HepG2 (cell line): ENCODE results near the gene CAND1. TPM values are rescaled to one million over a fixed set of nuclear protein-coding genes. Genes with fewer than 3 reads are reported as not detected.
A peak's percentile ranks its signal among the peaks of the same experiment; 100 is the strongest.

Source experiments
- GPN1 ChIP-seq: sonication (generic); formaldehyde crosslinking; IDR thresholded peaks from 2 replicates; pipeline ENCODE4 v1.5.1; 2020; ENCODE audit warnings: missing genetic modification reagents, borderline replicate concordance
- HNF4G ChIP-seq, 2 experiments: sonication (generic) in 1 of 2; formaldehyde crosslinking in 1 of 2; IDR thresholded peaks; 2 replicates each; pipeline versions ENCODE4 v1.4.0 to v1.6.1; 2011 to 2020; ENCODE audit warnings: borderline replicate concordance in 2 of 2, low read depth in 2 of 2, mild to moderate bottlenecking in 2 of 2, low read length in 1 of 2, missing genetic modification reagents in 1 of 2, moderate library complexity in 1 of 2
- NR2F2 ChIP-seq: IDR thresholded peaks from 2 replicates; pipeline ENCODE4 v1.6.1; 2012; ENCODE audit warnings: low read depth, inconsistent platforms, borderline replicate concordance
- PHF5A ChIP-seq: IDR thresholded peaks from one replicate; pipeline ENCODE4 v1.6.1; 2018; ENCODE audit warnings: low read depth, missing genetic modification reagents; ENCODE audit not compliant: unreplicated experiment
- SUZ12 ChIP-seq: fragments of 150-350 bp; IDR thresholded peaks from 2 replicates; pipeline ENCODE4 v1.6.1; 2014; ENCODE audit warnings: low read depth, low read length
- ZNF430 ChIP-seq: sonication (generic); formaldehyde crosslinking; IDR thresholded peaks from 2 replicates; pipeline ENCODE4 v1.9.0; 2021; ENCODE audit warnings: mild to moderate bottlenecking, missing genetic modification reagents
- ZNF546 ChIP-seq: sonication (generic); formaldehyde crosslinking; conservative IDR thresholded peaks from 2 replicates; pipeline ENCODE4 v1.8.1; 2023; ENCODE audit warnings: mild to moderate bottlenecking, missing genetic modification reagents
- ZNF891 ChIP-seq: sonication (generic); formaldehyde crosslinking; IDR thresholded peaks from 2 replicates; pipeline ENCODE4 v1.5.0; 2020; ENCODE audit warnings: mild to moderate bottlenecking, missing genetic modification reagents
- ZSCAN20 ChIP-seq: sonication (generic); formaldehyde crosslinking; IDR thresholded peaks from 2 replicates; pipeline ENCODE4 v1.4.0; 2020; ENCODE audit warnings: missing genetic modification reagents, mild to moderate bottlenecking, borderline replicate concordance
- polyA plus RNA-seq, 8 experiments: library from polyadenylated mRNA; depleted of rRNA in 3 of 8; stranded (reverse) in 7 of 8; unstranded in 1 of 8; fragments of >200 nt; fragmentation: Illumina TruSeq in 4 of 8; extraction: Trizol in 4 of 8; gene quantifications; 2 replicates each; pipeline versions ENCODE4 v1.2.1 to v1.2.3, GENCODE V29; 2011 to 2016; ENCODE audit warnings: low read depth in 4 of 8, missing spikeins in 1 of 8, mixed read lengths in 1 of 8; ENCODE audit not compliant: insufficient read depth in 1 of 8
- total RNA-seq, 5 experiments: library from RNA; depleted of rRNA; stranded (reverse); fragments of >200 nt; fragmentation: Illumina TruSeq; extraction: Trizol; gene quantifications; 2 replicates each; pipeline ENCODE4 v1.2.3, GENCODE V29; 2016; ENCODE audit warnings: low read depth in 1 of 5
- TF ChIP-seq, protein P1 (sequence below): sonication (generic); formaldehyde crosslinking; IDR thresholded peaks from 2 replicates; pipeline ENCODE4 v1.4.0; 2020; ENCODE audit warnings: missing genetic modification reagents
- TF ChIP-seq, protein P2 (sequence below): sonication (generic); formaldehyde crosslinking; IDR thresholded peaks from 2 replicates; pipeline ENCODE4 v1.5.1; 2020; ENCODE audit warnings: missing genetic modification reagents, mild to moderate bottlenecking, borderline replicate concordance
- TF ChIP-seq, protein P3 (sequence below): IDR thresholded peaks from 2 replicates; pipeline ENCODE4 v1.6.1; 2016
- TF ChIP-seq, protein P4 (sequence below): sonication (generic); formaldehyde crosslinking; IDR thresholded peaks from 2 replicates; pipeline ENCODE4 v1.5.0; 2020; ENCODE audit warnings: mild to moderate bottlenecking, missing genetic modification reagents, moderate library complexity
- TF ChIP-seq, protein P5 (sequence below): sonication (generic); formaldehyde crosslinking; conservative IDR thresholded peaks from 2 replicates; pipeline ENCODE4 v1.4.0; 2020; ENCODE audit warnings: missing genetic modification reagents
- TF ChIP-seq, protein P6 (sequence below): fragments of 450-650 bp; IDR thresholded peaks from 2 replicates; pipeline ENCODE4 v1.6.1; 2016
- TF ChIP-seq, protein P7 (sequence below): sonication (generic); formaldehyde crosslinking; IDR thresholded peaks from 2 replicates; pipeline ENCODE4 v1.8.1; 2023; ENCODE audit warnings: mild to moderate bottlenecking, moderate library complexity, missing genetic modification reagents

CAND1 gene
- total and polyA plus RNA-seq, 2 of the 13 experiments (the other 11 are each of a cell fraction or from before 2014, with no cell fraction given) = 56.2 to 138 TPM

DNA sequence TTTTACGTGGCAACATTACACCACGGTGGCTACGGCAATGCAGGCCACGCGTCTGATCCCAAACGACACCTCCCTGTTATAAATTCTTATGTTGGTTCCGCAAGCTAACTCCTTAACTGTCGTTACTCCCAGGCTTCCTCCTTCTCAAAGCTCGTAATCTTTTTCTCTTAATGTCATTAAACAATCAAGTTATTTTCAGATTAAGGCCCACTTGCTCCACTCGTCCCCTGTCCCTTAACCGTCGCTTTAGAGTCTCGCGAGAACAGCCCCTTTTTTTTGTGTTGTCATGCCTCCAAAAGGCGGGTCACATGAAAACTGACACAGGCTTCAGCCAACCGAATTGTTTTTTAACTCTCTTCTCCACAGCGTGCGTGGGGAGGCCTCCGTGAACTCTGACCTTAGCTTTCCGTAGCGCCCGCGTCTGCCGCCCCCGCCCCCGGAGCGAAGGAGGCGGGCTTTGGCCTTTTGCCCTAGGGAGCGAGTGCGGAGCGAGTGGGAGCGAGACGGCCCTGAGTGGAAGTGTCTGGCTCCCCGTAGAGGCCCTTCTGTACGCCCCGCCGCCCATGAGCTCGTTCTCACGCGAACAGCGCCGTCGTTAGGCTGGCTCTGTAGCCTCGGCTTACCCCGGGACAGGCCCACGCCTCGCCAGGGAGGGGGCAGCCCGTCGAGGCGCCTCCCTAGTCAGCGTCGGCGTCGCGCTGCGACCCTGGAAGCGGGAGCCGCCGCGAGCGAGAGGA lies at the start of gene CAND1 (continued):
- TF ChIP-seq, protein P1, sequence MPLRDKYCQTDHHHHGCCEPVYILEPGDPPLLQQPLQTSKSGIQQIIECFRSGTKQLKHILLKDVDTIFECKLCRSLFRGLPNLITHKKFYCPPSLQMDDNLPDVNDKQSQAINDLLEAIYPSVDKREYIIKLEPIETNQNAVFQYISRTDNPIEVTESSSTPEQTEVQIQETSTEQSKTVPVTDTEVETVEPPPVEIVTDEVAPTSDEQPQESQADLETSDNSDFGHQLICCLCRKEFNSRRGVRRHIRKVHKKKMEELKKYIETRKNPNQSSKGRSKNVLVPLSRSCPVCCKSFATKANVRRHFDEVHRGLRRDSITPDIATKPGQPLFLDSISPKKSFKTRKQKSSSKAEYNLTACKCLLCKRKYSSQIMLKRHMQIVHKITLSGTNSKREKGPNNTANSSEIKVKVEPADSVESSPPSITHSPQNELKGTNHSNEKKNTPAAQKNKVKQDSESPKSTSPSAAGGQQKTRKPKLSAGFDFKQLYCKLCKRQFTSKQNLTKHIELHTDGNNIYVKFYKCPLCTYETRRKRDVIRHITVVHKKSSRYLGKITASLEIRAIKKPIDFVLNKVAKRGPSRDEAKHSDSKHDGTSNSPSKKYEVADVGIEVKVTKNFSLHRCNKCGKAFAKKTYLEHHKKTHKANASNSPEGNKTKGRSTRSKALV (CRISPR knock-in tag) = peak; percentile 7; the same call in 1 of the 2 replicates
- TF ChIP-seq, protein P2, sequence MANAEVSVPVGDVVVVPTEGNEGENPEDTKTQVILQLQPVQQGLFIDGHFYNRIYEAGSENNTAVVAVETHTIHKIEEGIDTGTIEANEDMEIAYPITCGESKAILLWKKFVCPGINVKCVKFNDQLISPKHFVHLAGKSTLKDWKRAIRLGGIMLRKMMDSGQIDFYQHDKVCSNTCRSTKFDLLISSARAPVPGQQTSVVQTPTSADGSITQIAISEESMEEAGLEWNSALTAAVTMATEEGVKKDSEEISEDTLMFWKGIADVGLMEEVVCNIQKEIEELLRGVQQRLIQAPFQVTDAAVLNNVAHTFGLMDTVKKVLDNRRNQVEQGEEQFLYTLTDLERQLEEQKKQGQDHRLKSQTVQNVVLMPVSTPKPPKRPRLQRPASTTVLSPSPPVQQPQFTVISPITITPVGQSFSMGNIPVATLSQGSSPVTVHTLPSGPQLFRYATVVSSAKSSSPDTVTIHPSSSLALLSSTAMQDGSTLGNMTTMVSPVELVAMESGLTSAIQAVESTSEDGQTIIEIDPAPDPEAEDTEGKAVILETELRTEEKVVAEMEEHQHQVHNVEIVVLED (CRISPR knock-in tag) = peak; percentile 96
- TF ChIP-seq, protein P3, sequence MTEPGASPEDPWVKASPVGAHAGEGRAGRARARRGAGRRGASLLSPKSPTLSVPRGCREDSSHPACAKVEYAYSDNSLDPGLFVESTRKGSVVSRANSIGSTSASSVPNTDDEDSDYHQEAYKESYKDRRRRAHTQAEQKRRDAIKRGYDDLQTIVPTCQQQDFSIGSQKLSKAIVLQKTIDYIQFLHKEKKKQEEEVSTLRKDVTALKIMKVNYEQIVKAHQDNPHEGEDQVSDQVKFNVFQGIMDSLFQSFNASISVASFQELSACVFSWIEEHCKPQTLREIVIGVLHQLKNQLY (CRISPR knock-in tag) = peak; percentile 30; the same call in 1 of the 2 replicates
- TF ChIP-seq ZSCAN20 (CRISPR knock-in tag) = no peak
- peak; percentile 23; the same call in 1 of the 2 replicates for TF ChIP-seq ZNF430 (CRISPR knock-in tag)
- TF ChIP-seq, protein P4, sequence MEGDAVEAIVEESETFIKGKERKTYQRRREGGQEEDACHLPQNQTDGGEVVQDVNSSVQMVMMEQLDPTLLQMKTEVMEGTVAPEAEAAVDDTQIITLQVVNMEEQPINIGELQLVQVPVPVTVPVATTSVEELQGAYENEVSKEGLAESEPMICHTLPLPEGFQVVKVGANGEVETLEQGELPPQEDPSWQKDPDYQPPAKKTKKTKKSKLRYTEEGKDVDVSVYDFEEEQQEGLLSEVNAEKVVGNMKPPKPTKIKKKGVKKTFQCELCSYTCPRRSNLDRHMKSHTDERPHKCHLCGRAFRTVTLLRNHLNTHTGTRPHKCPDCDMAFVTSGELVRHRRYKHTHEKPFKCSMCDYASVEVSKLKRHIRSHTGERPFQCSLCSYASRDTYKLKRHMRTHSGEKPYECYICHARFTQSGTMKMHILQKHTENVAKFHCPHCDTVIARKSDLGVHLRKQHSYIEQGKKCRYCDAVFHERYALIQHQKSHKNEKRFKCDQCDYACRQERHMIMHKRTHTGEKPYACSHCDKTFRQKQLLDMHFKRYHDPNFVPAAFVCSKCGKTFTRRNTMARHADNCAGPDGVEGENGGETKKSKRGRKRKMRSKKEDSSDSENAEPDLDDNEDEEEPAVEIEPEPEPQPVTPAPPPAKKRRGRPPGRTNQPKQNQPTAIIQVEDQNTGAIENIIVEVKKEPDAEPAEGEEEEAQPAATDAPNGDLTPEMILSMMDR (CRISPR knock-in tag) = peak; percentile 31; the same call in 1 of the 2 replicates
- TF ChIP-seq SUZ12 = no peak
- TF ChIP-seq, protein P5, sequence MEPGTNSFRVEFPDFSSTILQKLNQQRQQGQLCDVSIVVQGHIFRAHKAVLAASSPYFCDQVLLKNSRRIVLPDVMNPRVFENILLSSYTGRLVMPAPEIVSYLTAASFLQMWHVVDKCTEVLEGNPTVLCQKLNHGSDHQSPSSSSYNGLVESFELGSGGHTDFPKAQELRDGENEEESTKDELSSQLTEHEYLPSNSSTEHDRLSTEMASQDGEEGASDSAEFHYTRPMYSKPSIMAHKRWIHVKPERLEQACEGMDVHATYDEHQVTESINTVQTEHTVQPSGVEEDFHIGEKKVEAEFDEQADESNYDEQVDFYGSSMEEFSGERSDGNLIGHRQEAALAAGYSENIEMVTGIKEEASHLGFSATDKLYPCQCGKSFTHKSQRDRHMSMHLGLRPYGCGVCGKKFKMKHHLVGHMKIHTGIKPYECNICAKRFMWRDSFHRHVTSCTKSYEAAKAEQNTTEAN (CRISPR knock-in tag) = peak; percentile 66; the same call in 1 of the 2 replicates
- peak; percentile 47 for TF ChIP-seq NR2F2
- peak; percentile 64; the same call in 1 of the 2 replicates for TF ChIP-seq GPN1 (CRISPR knock-in tag)
- TF ChIP-seq ZNF891 (CRISPR knock-in tag) = peak; percentile 24; the same call in 1 of the 2 replicates
- TF ChIP-seq ZNF546 = peak; percentile 83
- TF ChIP-seq PHF5A (CRISPR knock-in tag) = no peak
- TF ChIP-seq HNF4G (IDR thresholded peaks at IDR 0.05; ENCODE audit: borderline replicate concordance, low read depth, low read length) = no peak
- no peak; the same call in 1 of the 2 replicates for TF ChIP-seq HNF4G (CRISPR knock-in tag; IDR thresholded peaks at IDR 0.05; ENCODE audit: borderline replicate concordance, low read depth)
- TF ChIP-seq, protein P6, sequence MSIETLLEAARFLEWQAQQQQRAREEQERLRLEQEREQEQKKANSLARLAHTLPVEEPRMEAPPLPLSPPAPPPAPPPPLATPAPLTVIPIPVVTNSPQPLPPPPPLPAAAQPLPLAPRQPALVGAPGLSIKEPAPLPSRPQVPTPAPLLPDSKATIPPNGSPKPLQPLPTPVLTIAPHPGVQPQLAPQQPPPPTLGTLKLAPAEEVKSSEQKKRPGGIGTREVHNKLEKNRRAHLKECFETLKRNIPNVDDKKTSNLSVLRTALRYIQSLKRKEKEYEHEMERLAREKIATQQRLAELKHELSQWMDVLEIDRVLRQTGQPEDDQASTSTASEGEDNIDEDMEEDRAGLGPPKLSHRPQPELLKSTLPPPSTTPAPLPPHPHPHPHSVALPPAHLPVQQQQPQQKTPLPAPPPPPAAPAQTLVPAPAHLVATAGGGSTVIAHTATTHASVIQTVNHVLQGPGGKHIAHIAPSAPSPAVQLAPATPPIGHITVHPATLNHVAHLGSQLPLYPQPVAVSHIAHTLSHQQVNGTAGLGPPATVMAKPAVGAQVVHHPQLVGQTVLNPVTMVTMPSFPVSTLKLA = 0 out of 2 replicates have a peak, but pooled peaks have one; percentile 11
- TF ChIP-seq, protein P7, sequence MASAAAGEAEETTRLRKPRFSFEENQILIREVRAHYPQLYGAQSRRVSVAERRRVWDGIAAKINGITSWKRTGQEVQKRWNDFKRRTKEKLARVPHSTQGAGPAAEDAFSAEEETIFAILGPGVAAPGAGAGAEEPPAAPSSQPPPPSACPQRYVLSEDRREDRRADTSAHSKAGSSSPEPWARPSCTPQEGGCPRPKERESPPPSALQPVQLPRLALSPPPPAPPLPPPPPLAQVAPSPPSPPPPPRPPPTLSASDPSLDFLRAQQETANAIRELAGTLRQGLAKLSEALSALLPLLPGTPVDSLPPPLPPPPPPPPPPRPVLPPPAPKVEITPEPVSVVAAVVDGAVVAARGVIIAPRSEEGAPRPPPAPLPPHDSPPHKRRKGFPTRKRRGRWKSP = peak; percentile 84
